IMR-90 (cell line): ENCODE data around the gene ABCA4. TPM values are rescaled to one million over a fixed set of nuclear protein-coding genes. Genes with fewer than 3 reads are reported as not detected.

Experiments
- ATAC-seq: fragments of 200-7000 bp; cut with Tn5 transposase; 2 replicates; pipeline ENCODE4 v1.9.1; 2020; ENCODE audit warnings: low read depth, mild to moderate bottlenecking, moderate library complexity
- BruUV-seq: library from RNA; stranded (reverse); fragments of 400-500 nt; replicated peaks from 2 replicates; lab custom pipeline; 2021; lab: Mats Ljungman, UMichigan
- CTCF ChIA-PET: fragments of 300-600 bp; formaldehyde crosslinking; extraction: SDS; loops from one replicate; lab custom pipeline; 2021; ENCODE audit warnings: antibody characterized with exemption; lab: Yijun Ruan, JAX
- POLR2A ChIA-PET: fragments of 300-600 bp; sonication (Branson Sonifier 250); formaldehyde crosslinking; loops from one replicate; lab custom pipeline; 2022; ENCODE audit warnings: antibody characterized with exemption; ENCODE audit not compliant: unreplicated experiment; lab: Charles Lee
- DNase-seq: peaks from one replicate; pipeline ENCODE4 v3.0.0; 2013
- H2AFZ ChIP-seq: replicated peaks from 2 replicates; pipeline ENCODE3; 2013; ENCODE audit warnings: low read length, mild to moderate bottlenecking; ENCODE audit not compliant: poor library complexity
- H2AK5ac ChIP-seq: 2 replicates; pipeline ENCODE4 v1.6.1; 2013; ENCODE audit warnings: low read depth, low read length, inconsistent platforms
- H2AK9ac ChIP-seq: replicated peaks from 2 replicates; pipeline ENCODE3; 2013; ENCODE audit warnings: mild to moderate bottlenecking, low read depth, low read length, moderate library complexity; ENCODE audit not compliant: poor library complexity
- H2BK120ac ChIP-seq: 2 replicates; pipeline ENCODE4 v1.6.1; 2013; ENCODE audit warnings: low read depth, low read length, inconsistent platforms
- H2BK15ac ChIP-seq: 3 replicates; pipeline ENCODE4 v1.6.1; 2013; ENCODE audit warnings: low read depth, low read length, inconsistent platforms
- H2BK20ac ChIP-seq: 2 replicates; pipeline ENCODE4 v1.6.1; 2013; ENCODE audit warnings: low read depth, mild to moderate bottlenecking, inconsistent platforms, low read length, moderate library complexity
- H2BK5ac ChIP-seq: 2 replicates; pipeline ENCODE4 v1.6.1; 2013; ENCODE audit warnings: mild to moderate bottlenecking, low read depth, low read length, inconsistent platforms; ENCODE audit not compliant: poor library complexity, severe bottlenecking
- H3K14ac ChIP-seq: replicated peaks from 2 replicates; pipeline ENCODE4 v1.6.1; 2013; ENCODE audit warnings: low read depth, low read length, inconsistent platforms
- H3K18ac ChIP-seq: 2 replicates; pipeline ENCODE4 v1.6.1; 2013; ENCODE audit warnings: low read depth, low read length, control low read depth
- H3K23ac ChIP-seq: 2 replicates; pipeline ENCODE4 v1.6.1; 2013; ENCODE audit warnings: low read depth, low read length, inconsistent platforms
- H3K27ac ChIP-seq: 2 replicates; pipeline ENCODE4 v1.5.1; 2013; ENCODE audit warnings: mild to moderate bottlenecking, control low read depth, low read length; ENCODE audit not compliant: insufficient read depth
- H3K27me3 ChIP-seq: 2 replicates; pipeline ENCODE4 v1.6.1; 2013; ENCODE audit warnings: low read length; ENCODE audit not compliant: control insufficient read depth, insufficient read depth
- H3K36me3 ChIP-seq: 2 replicates; pipeline ENCODE4 v1.6.1; 2013; ENCODE audit warnings: low read length, mixed read lengths; ENCODE audit not compliant: control insufficient read depth, insufficient read depth
- H3K4ac ChIP-seq: 2 replicates; pipeline ENCODE4 v1.6.1; 2013; ENCODE audit warnings: low read depth, low read length, inconsistent platforms
- H3K4me1 ChIP-seq: 2 replicates; pipeline ENCODE4 v1.6.1; 2013; ENCODE audit warnings: low read length, mixed read lengths; ENCODE audit not compliant: control insufficient read depth, insufficient read depth
- H3K4me2 ChIP-seq: 2 replicates; pipeline ENCODE4 v1.6.1; 2013; ENCODE audit warnings: low read depth, mild to moderate bottlenecking, control low read depth, low read length, moderate library complexity
- H3K4me3 ChIP-seq: 2 replicates; pipeline ENCODE4 v1.5.1; 2013; ENCODE audit warnings: low read depth, mild to moderate bottlenecking, control low read depth, low read length, moderate library complexity; ENCODE audit not compliant: insufficient read depth
- H3K56ac ChIP-seq: 2 replicates; pipeline ENCODE4 v1.6.1; 2013; ENCODE audit warnings: low read length, inconsistent platforms; ENCODE audit not compliant: insufficient read depth; ENCODE audit errors: extremely low read depth
- H3K79me1 ChIP-seq, 2 experiments: 2 replicates each; pipeline ENCODE4 v1.6.1; 2013; ENCODE audit warnings: low read length in 2 of 2, inconsistent platforms in 1 of 2, low read depth in 1 of 2
- H3K9ac ChIP-seq: 2 replicates; pipeline ENCODE4 v1.6.1; 2013; ENCODE audit warnings: low read depth, low read length, control low read depth
- H3K9me1 ChIP-seq: 2 replicates; pipeline ENCODE4 v1.6.1; 2013; ENCODE audit warnings: low read length, inconsistent platforms; ENCODE audit not compliant: insufficient read depth
- H3K9me3 ChIP-seq: 2 replicates; pipeline ENCODE4 v1.6.1; 2013; ENCODE audit warnings: low read length; ENCODE audit not compliant: control insufficient read depth, insufficient read depth
- H4K20me1 ChIP-seq: 2 replicates; pipeline ENCODE4 v1.6.1; 2013; ENCODE audit warnings: low read length, inconsistent platforms; ENCODE audit not compliant: insufficient read depth
- H4K5ac ChIP-seq: 2 replicates; pipeline ENCODE4 v1.6.1; 2013; ENCODE audit warnings: mild to moderate bottlenecking, low read depth, low read length, control low read depth
- H4K8ac ChIP-seq, 2 experiments: 2 replicates each; pipeline ENCODE4 v1.6.1; 2013; ENCODE audit warnings: low read depth in 2 of 2, low read length in 2 of 2, control low read depth in 1 of 2, inconsistent platforms in 1 of 2
- H4K91ac ChIP-seq: 2 replicates; pipeline ENCODE4 v1.6.1; 2013; ENCODE audit warnings: low read depth, low read length, inconsistent platforms; ENCODE audit not compliant: insufficient read depth
- BHLHE40 ChIP-seq: fragments of 150-350 bp; IDR thresholded peaks from 2 replicates; pipeline ENCODE4 v1.6.1; 2016; ENCODE audit warnings: mild to moderate bottlenecking, low read depth, low read length
- CHD1 ChIP-seq: IDR thresholded peaks from 2 replicates; pipeline ENCODE4 v1.6.1; 2012; ENCODE audit warnings: low read depth, low read length, improper control_type of control experiment
- ELK1 ChIP-seq: fragments of 150-350 bp; IDR thresholded peaks from 2 replicates; pipeline ENCODE4 v1.6.1; 2016; ENCODE audit warnings: low read depth, mild to moderate bottlenecking, low read length, moderate library complexity, borderline replicate concordance
- MAFK ChIP-seq: IDR thresholded peaks from 2 replicates; pipeline ENCODE4 v1.6.1; 2012; ENCODE audit warnings: low read depth, low read length, improper control_type of control experiment
- MAZ ChIP-seq: IDR thresholded peaks from 2 replicates; pipeline ENCODE4 v1.6.1; 2012; ENCODE audit warnings: low read depth, mild to moderate bottlenecking, low read length, improper control_type of control experiment, moderate library complexity, borderline replicate concordance
- MXI1 ChIP-seq: IDR thresholded peaks from 2 replicates; pipeline ENCODE4 v1.6.1; 2012; ENCODE audit warnings: low read depth, mild to moderate bottlenecking, low read length, moderate library complexity, borderline replicate concordance
- NFE2L2 ChIP-seq: fragments of 150-350 bp; IDR thresholded peaks from 2 replicates; pipeline ENCODE4 v1.6.1; 2016; ENCODE audit warnings: low read depth, mild to moderate bottlenecking, low read length
- WGBS, 2 experiments: methylation state at CpG; one replicate each; pipeline versions ENCODE4 v1.1.5 to v1.1.7; 2013; ENCODE audit warnings: missing lambda C conversion rate in 2 of 2; ENCODE audit not compliant: insufficient read length in 1 of 2; ENCODE audit errors: extremely low coverage in 2 of 2; 5-methylcytosine and 5-hydroxymethylcytosine counted together
- dilution Hi-C: fragments of 300-500 bp; cut with HindIII; formaldehyde crosslinking; loops from one replicate; pipeline ENCODE4 v1.14.3; 2018; ENCODE audit warnings: low sequenced_read_pairs; ENCODE audit not compliant: unreplicated experiment
- in situ Hi-C: fragments of 300-500 bp; cut with MboI; formaldehyde crosslinking; loops from 3 replicates; pipeline ENCODE4 v1.14.3; 2019; ENCODE audit warnings: low sequenced_read_pairs, inconsistent platforms, mixed read lengths
- intact Hi-C: fragments of 100-400 bp; cut with micrococcal nuclease; formaldehyde crosslinking; loops from 2 replicates; pipeline ENCODE4 v1.10.0; 2022
- polyA plus RNA-seq, 3 experiments: library from polyadenylated mRNA; depleted of rRNA; stranded (reverse); fragments of >200 nt; gene quantifications; 2 replicates each; pipeline ENCODE4 v1.2.3, GENCODE V29; 2012; ENCODE audit warnings: low replicate concordance in 1 of 3
- total RNA-seq: library from RNA; depleted of rRNA; stranded (reverse); fragments of >200 nt; gene quantifications from 2 replicates; pipeline ENCODE4 v1.2.3, GENCODE V29; 2012

ABCA4 gene
- total and polyA plus RNA-seq, 2 of the 4 experiments (the other 2 are of a cell fraction), result under 0.01 to 0.36 TPM

DNA sequence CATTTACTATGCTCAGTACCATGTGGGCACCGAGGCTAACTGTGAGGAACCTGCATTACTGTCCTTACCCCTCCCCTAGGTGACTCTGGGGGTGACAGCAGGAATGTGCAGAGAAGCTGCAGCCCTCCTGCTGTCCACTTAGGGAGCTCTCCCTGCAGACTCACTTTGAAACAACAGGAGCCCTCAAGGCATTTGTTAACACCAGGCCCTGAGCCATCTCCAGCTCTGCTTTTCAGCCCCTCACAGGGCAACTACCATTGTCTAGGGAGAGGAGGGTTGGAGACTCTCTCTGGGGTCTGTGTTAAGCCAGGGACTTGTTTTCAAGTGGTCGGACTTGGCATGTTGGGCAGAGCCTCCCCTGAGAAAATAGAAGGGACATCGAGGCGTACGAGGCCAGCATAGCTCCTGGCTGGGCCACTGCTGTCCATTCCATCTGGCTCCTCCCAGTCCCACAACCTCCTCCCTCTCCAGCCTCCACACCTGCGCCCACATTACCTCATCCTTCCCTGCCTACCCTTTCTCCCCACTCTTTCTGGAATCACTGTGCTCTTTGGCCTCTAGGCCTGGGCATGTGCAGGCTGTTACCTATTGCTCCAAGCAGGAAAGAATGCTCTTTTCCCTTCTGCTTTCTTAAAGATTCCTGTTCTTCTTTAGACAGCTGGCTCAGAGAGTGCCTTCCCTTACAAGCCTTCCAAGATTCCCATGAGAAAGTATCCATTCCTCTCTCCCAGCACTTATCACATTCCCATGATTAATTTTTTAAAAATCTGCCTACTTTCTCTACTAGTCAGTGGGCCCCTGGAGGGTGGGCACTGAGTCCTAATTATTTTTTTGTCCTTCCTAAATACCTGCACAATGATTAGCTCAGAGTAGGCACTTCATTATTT lies 109.0 kb downstream of the ABCA4 start:
- Histone ChIP-seq H3K79me1 (no peaks in the 10 kb centered on the region), H3K23ac (no peak overlapping the region), H3K4me1 (peaks cover 5% of the 10 kb centered on the region; the same call in 1 of the 2 replicates), H3K27me3 (no peaks in the 10 kb centered on the region; the same call in 1 of the 2 replicates), H4K8ac (no peak overlapping the region), H3K56ac (no peak overlapping the region), H3K9me3 (no peaks in the 10 kb centered on the region), H3K4me2 (no peak overlapping the region), H3K14ac (no peak overlapping the region), H4K5ac (no peak overlapping the region), H4K20me1 (no peaks in the 10 kb centered on the region), H3K18ac (no peak overlapping the region), H2AK5ac (0 out of 2 replicates have a peak overlapping the region, but pooled peaks have one; percentile 13), H2BK120ac (no peak overlapping the region), H2AFZ (no peak overlapping the region), H2AK9ac (no peak overlapping the region), H3K36me3 (no peaks in the 10 kb centered on the region), H4K91ac (no peak overlapping the region), H2BK5ac (no peak overlapping the region), H2BK15ac (no peak overlapping the region), H2BK20ac (no peak overlapping the region), H3K4ac (no peak overlapping the region), H3K4me3 (no peak overlapping the region), H3K27ac (no peak overlapping the region), H3K9me1 (no peaks in the 10 kb centered on the region), H3K9ac (no peak overlapping the region)
- in situ Hi-C loops, result no loop called here
- BruUV-seq, result no TSS peak
- intact Hi-C loops, result no loop called here
- ChIA-PET CTCF (interaction anchor here (1.0 kb wide), 1 partner anchor 103 kb away, joined by 3 read pairs; the partner anchor contains the start of gene GCLM), POLR2A (interaction anchor here (0.5 kb wide), 1 partner anchor 666 kb away, joined by 4 read pairs; the partner anchor contains the start of gene DR1)
- TF ChIP-seq CHD1 (no peak), MAZ (no peak), BHLHE40 (no peak), ELK1 (no peak), MXI1 (no peak), NFE2L2 (no peak), MAFK (no peak)
- DNase-seq (peak; percentile 24), ATAC-seq (0 out of 2 replicates have a peak, but pooled peaks have one; percentile 10)
- dilution Hi-C loops, result no loop called here
- WGBS, 2 experiments, result 75% methylated on average over 2 of the region's 6 CpGs; no CpG with 5 or more reads in 1 of the 2 experiments
